CD4-positive, alpha-beta T cell (primary cell): ENCODE results near the gene PAX2. TPM values are rescaled to one million over a fixed set of nuclear protein-coding genes. Genes with fewer than 3 reads are reported as not detected.

ENCODE experiments used
- ATAC-seq: fragments of 200-7000 bp; cut with Tn5 transposase; one replicate; pipeline ENCODE4 v1.10.0; 2022; ENCODE audit warnings: mild to moderate bottlenecking; ENCODE audit not compliant: poor library complexity
- CTCF ChIA-PET: fragments of 350-600 bp; sonication (Branson Sonifier 250); formaldehyde crosslinking; loops from one replicate; lab custom pipeline; 2021; ENCODE audit warnings: antibody characterized with exemption, inconsistent platforms; lab: Charles Lee
- POLR2A ChIA-PET: fragments of 350-600 bp; sonication (Branson Sonifier 250); formaldehyde crosslinking; loops from one replicate; lab custom pipeline; 2021; ENCODE audit warnings: antibody characterized with exemption, inconsistent platforms; lab: Charles Lee
- DNase-seq, 14 experiments: peaks; one replicate each; pipeline ENCODE4 v3.0.0-alpha.2; 2013 to 2020; ENCODE audit warnings: mixed read lengths in 2 of 14
- H3K27ac ChIP-seq, 2 donors: one replicate each; pipeline versions ENCODE4 v1.5.1 to v1.7.0; 2013; ENCODE audit warnings: low read length in 2 of 2, low read depth in 1 of 2, mild to moderate bottlenecking in 1 of 2
- H3K27me3 ChIP-seq, 2 experiments: 1 replicate in 1 of 2; 2 replicates in 1 of 2; pipeline versions ENCODE4 v1.6.1 to v1.7.0; 2013; ENCODE audit warnings: low read length in 2 of 2, control low read depth in 1 of 2, mild to moderate bottlenecking in 1 of 2, moderate library complexity in 1 of 2; ENCODE audit not compliant: insufficient read depth in 2 of 2, control insufficient read depth in 1 of 2
- H3K36me3 ChIP-seq: one replicate; pipeline ENCODE4 v1.6.1; 2013; ENCODE audit warnings: low read length, control low read depth; ENCODE audit not compliant: insufficient read depth
- H3K4me1 ChIP-seq: one replicate; pipeline ENCODE4 v1.6.1; 2013; ENCODE audit warnings: low read length, control low read depth; ENCODE audit not compliant: insufficient read depth
- H3K4me3 ChIP-seq: one replicate; pipeline ENCODE4 v1.5.1; 2013; ENCODE audit warnings: mild to moderate bottlenecking, low read length, moderate library complexity
- H3K9me3 ChIP-seq, 2 experiments: 1 replicate in 1 of 2; 2 replicates in 1 of 2; pipeline versions ENCODE4 v1.6.1 to v1.7.0; 2013; ENCODE audit warnings: low read length in 2 of 2, mild to moderate bottlenecking in 2 of 2, control low read depth in 1 of 2, moderate library complexity in 1 of 2; ENCODE audit not compliant: control insufficient read depth in 1 of 2, insufficient read depth in 1 of 2
- H3K27ac Mint-ChIP-seq: one replicate; pipeline ENCODE4 v1.8.0; 2020; ENCODE audit warnings: mixed read lengths
- H3K27me3 Mint-ChIP-seq: one replicate; pipeline ENCODE4 v1.8.0; 2021; ENCODE audit warnings: mixed read lengths
- H3K36me3 Mint-ChIP-seq: one replicate; pipeline ENCODE4 v1.8.0; 2021; ENCODE audit warnings: low read depth, mixed read lengths
- H3K4me1 Mint-ChIP-seq: one replicate; pipeline ENCODE4 v1.8.0; 2021; ENCODE audit warnings: low read depth, mixed read lengths
- H3K4me3 Mint-ChIP-seq: one replicate; pipeline ENCODE4 v1.8.0; 2020; ENCODE audit warnings: mild to moderate bottlenecking, mixed read lengths
- H3K9me3 Mint-ChIP-seq: one replicate; pipeline ENCODE4 v1.8.0; 2020; ENCODE audit warnings: mixed read lengths
- CTCF ChIP-seq: fragments of 200-600 bp; IDR thresholded peaks from one replicate; pipeline ENCODE4 v1.8.0; 2022; ENCODE audit warnings: antibody characterized with exemption, mild to moderate bottlenecking
- intact Hi-C, 2 experiments: fragments of 100-400 bp; cut with DNase I in 1 of 2; cut with micrococcal nuclease in 1 of 2; formaldehyde crosslinking; loops; one replicate each; pipeline versions ENCODE4 v1.15.1 to v1.9.0; 2023 to 2025; cut with DNase I, micrococcal nuclease
- total RNA-seq, 174 experiments: library from RNA in 2 of 174; stranded (reverse) in 2 of 174; gene quantifications; one replicate each; pipeline ENCODE4 v1.2.3 and lab custom pipeline; 2021 to 2026

PAX2 gene
- total RNA-seq, 2 experiments from 2014 or later, result not detected

- H3K36me3 Mint-ChIP-seq, result no peaks in the 10 kb centered on the region
- intact Hi-C loops, result loop anchor here in 1 of 2 experiments (5.0 kb wide), 1 partner anchor 263 kb away; no protein-coding TSS in a partner anchor
- TF ChIP-seq CTCF, result no peak
- peaks cover 57 to 85% of the 10 kb centered on the region in 2 experiments for H3K27me3 ChIP-seq
- H3K4me1 ChIP-seq, result peaks cover 42% of the 10 kb centered on the region
- peak overlapping the region; percentile 69 for H3K4me3 Mint-ChIP-seq
- H3K9me3 ChIP-seq, result peaks cover 0 to 28% of the 10 kb centered on the region in 2 experiments
- no peak overlapping the region for H3K27ac Mint-ChIP-seq
- POLR2A ChIA-PET, result no interaction called here
- no peaks in the 10 kb centered on the region for H3K9me3 Mint-ChIP-seq
- CTCF ChIA-PET, result no interaction called here
- H3K27me3 Mint-ChIP-seq, result peaks cover 79% of the 10 kb centered on the region
- peaks cover 33% of the 10 kb centered on the region for H3K4me1 Mint-ChIP-seq
- H3K36me3 ChIP-seq, result no peaks in the 10 kb centered on the region
- DNase-seq, result no peak
- ATAC-seq, result no peak
- no peak overlapping the region for H3K4me3 ChIP-seq
- H3K27ac ChIP-seq, result no peak overlapping the region
Measured at GRCh38 chr10:100825325-100825875, 80.0 kb downstream of the PAX2 start.

- peaks cover 73% of the 10 kb centered on the region for H3K27me3 Mint-ChIP-seq
- Histone ChIP-seq H3K4me1 (peaks cover 44% of the 10 kb centered on the region), H3K36me3 (no peaks in the 10 kb centered on the region), H3K27me3 (peaks cover 61 to 92% of the 10 kb centered on the region in 2 experiments), H3K27ac (no peak overlapping the region), H3K9me3 (peaks cover 0 to 30% of the 10 kb centered on the region in 2 experiments), H3K4me3 (no peak overlapping the region)
- no peak for TF ChIP-seq CTCF
- DNase-seq, result peak in 1 of 14 experiments; percentile 12
- H3K4me1 Mint-ChIP-seq, result peaks cover 40% of the 10 kb centered on the region
- no peaks in the 10 kb centered on the region for H3K36me3 Mint-ChIP-seq
- POLR2A ChIA-PET, result no interaction called here
- no peak overlapping the region for H3K27ac Mint-ChIP-seq
- no peaks in the 10 kb centered on the region for H3K9me3 Mint-ChIP-seq
- H3K4me3 Mint-ChIP-seq, result no peak overlapping the region
- intact Hi-C loops, result loop anchor here in 1 of 2 experiments (5.0 kb wide), 1 partner anchor 264 kb away; no protein-coding TSS in a partner anchor
- no peak for ATAC-seq
- CTCF ChIA-PET, result no interaction called here
Measured at GRCh38 chr10:100826031-100826651, 80.8 kb downstream of the PAX2 start.

- Histone ChIP-seq H3K9me3 (peaks cover 0 to 30% of the 10 kb centered on the region in 2 experiments), H3K27me3 (peaks cover 63 to 96% of the 10 kb centered on the region in 2 experiments), H3K4me3 (peak overlapping the region; percentile 43), H3K27ac (no peak overlapping the region), H3K36me3 (no peaks in the 10 kb centered on the region), H3K4me1 (peaks cover 44% of the 10 kb centered on the region)
- Mint-ChIP-seq H3K36me3 (no peaks in the 10 kb centered on the region), H3K4me1 (peaks cover 42% of the 10 kb centered on the region), H3K9me3 (no peaks in the 10 kb centered on the region), H3K4me3 (peak overlapping the region; percentile 59), H3K27ac (no peak overlapping the region), H3K27me3 (peaks cover 68% of the 10 kb centered on the region)
- ChIA-PET POLR2A (no interaction called here), CTCF (no interaction called here)
- TF ChIP-seq CTCF, result no peak
- no peak for DNase-seq
- peak; percentile 37 for ATAC-seq
- intact Hi-C loops, result loop anchor here in 1 of 2 experiments (5.0 kb wide), 1 partner anchor 264 kb away; no protein-coding TSS in a partner anchor
Measured at GRCh38 chr10:100826661-100826982, 81.2 kb downstream of the PAX2 start.
